Activated naive CD4-positive, alpha-beta T cell treated with anti-CD3 and anti-CD28 coated beads, Interleukin-2, amount 50 U/mL, for 16 hours (primary cell): ENCODE data around the gene A1BG.
"Not testable (repeated sequence)": the region's sequence is repeated elsewhere in the genome, so short reads cannot be mapped to it uniquely, and the experiment has no call there.

Source experiments
- DNase-seq: peaks from one replicate; pipeline ENCODE4 v3.0.0-alpha.2; 2020

The A1BG gene

GRCh38 chr19:58385891-58386575 lies 32.7 kb upstream of the A1BG start:
- DNase-seq, result peak; percentile 52

- DNase-seq, result no peak
These were observed 32.1 kb upstream of the A1BG start for GRCh38 chr19:58385313-58385890.

- no peak for DNase-seq
These were observed 29.8 kb upstream of the A1BG start for GRCh38 chr19:58382997-58383603.

- no peak for DNase-seq
These were observed 28.3 kb upstream of the A1BG start for GRCh38 chr19:58381460-58382212.

- DNase-seq, result peak; percentile 98
These were observed 27.6 kb upstream of the A1BG start, which contains the start of gene ZNF837 for GRCh38 chr19:58380662-58381459. Gene ZNF837, minus strand, starts transcription at chr19:58381030. Its CDS starts 11,698 bp downstream, at chr19:58369332.

GRCh38 chr19:58380037-58380661 lies 26.9 kb upstream of the A1BG start:
- no peak for DNase-seq

GRCh38 chr19:58379246-58379645 lies 26.0 kb upstream of the A1BG start:
- DNase-seq, result no peak

GRCh38 chr19:58376724-58377123 lies 23.4 kb upstream of the A1BG start:
- DNase-seq, result not testable (repeated sequence)

GRCh38 chr19:58374200-58374599 lies 20.9 kb upstream of the A1BG start:
- DNase-seq, result no peak

- DNase-seq, result no peak
These were observed 19.2 kb upstream of the A1BG start for GRCh38 chr19:58372311-58373133.

- DNase-seq, result no peak
These were observed 15.5 kb upstream of the A1BG start for GRCh38 chr19:58368561-58369360.

GRCh38 chr19:58367698-58368454 lies 14.6 kb upstream of the A1BG start:
- DNase-seq, result no peak

- DNase-seq, result no peak
These were observed 13.5 kb upstream of the A1BG start for GRCh38 chr19:58366585-58367430.

GRCh38 chr19:58364146-58364545 lies 10.9 kb upstream of the A1BG start:
- DNase-seq, result no peak

GRCh38 chr19:58362272-58362994 lies 9.1 kb upstream of the A1BG start, which contains the start of gene ZNF497:
Gene ZNF497, minus strand, starts transcription at chr19:58362751. Its CDS starts 5,116 bp downstream, at chr19:58357635.
- DNase-seq, result peak; percentile 97

- DNase-seq, result peak; percentile 55
These were observed 8.6 kb upstream of the A1BG start for GRCh38 chr19:58361900-58362271.

GRCh38 chr19:58357481-58358145 lies 4.3 kb upstream of the A1BG start:
- DNase-seq, result no peak
